GM12873 (cell line): ENCODE measurements around the gene MTMR10.

Source experiments
- CTCF ChIP-seq: IDR thresholded peaks from 2 replicates; pipeline ENCODE4 v1.5.1; 2012; ENCODE audit warnings: low read depth, mild to moderate bottlenecking, moderate library complexity, low read length, control low read depth; ENCODE audit not compliant: insufficient read depth; ENCODE audit errors: missing control alignments

MTMR10 gene

GRCh38 chr15:30905821-30906220, 85.6 kb downstream of the MTMR10 start:
- TF ChIP-seq CTCF, result no peak

- TF ChIP-seq CTCF, result no peak
Measured at GRCh38 chr15:30904812-30905211, 86.6 kb downstream of the MTMR10 start.

GRCh38 chr15:30903497-30904187, 87.8 kb downstream of the MTMR10 start, which contains the start of gene FAN1:
Gene FAN1 (plus strand): TSS chr15:30903915. CDS start chr15:30904664, 749 bp downstream.
- no peak for TF ChIP-seq CTCF

- no peak for TF ChIP-seq CTCF
Measured at GRCh38 chr15:30901889-30902288, 89.5 kb downstream of the MTMR10 start.

GRCh38 chr15:30896211-30896606, 95.2 kb downstream of the MTMR10 start:
- no peak for TF ChIP-seq CTCF

- TF ChIP-seq CTCF, result no peak
Measured at GRCh38 chr15:30895461-30896210, 95.8 kb downstream of the MTMR10 start.

- no peak for TF ChIP-seq CTCF
Measured at GRCh38 chr15:30889196-30889595, 102.2 kb downstream of the MTMR10 start.
